Hepatocyte (in vitro differentiated cells): ENCODE results near the gene IL15.

ENCODE experiments used
- EZH2 ChIP-seq: fragments of 200-600 bp; sonication (generic); IDR thresholded peaks from 2 replicates; pipeline ENCODE4 v1.6.1; 2016; ENCODE audit warnings: antibody characterized with exemption, mild to moderate bottlenecking, borderline replicate concordance
- TF ChIP-seq, protein P1 (sequence below): fragments of 200-600 bp; sonication (generic); IDR thresholded peaks from 2 replicates; pipeline ENCODE4 v1.5.1; 2016; ENCODE audit warnings: antibody characterized with exemption, mild to moderate bottlenecking; ENCODE audit not compliant: poor library complexity

GRCh38 chr4:141630854-141631253 lies 5.5 kb upstream of the IL15 start:
- no peak for TF ChIP-seq EZH2
- TF ChIP-seq, protein P1, sequence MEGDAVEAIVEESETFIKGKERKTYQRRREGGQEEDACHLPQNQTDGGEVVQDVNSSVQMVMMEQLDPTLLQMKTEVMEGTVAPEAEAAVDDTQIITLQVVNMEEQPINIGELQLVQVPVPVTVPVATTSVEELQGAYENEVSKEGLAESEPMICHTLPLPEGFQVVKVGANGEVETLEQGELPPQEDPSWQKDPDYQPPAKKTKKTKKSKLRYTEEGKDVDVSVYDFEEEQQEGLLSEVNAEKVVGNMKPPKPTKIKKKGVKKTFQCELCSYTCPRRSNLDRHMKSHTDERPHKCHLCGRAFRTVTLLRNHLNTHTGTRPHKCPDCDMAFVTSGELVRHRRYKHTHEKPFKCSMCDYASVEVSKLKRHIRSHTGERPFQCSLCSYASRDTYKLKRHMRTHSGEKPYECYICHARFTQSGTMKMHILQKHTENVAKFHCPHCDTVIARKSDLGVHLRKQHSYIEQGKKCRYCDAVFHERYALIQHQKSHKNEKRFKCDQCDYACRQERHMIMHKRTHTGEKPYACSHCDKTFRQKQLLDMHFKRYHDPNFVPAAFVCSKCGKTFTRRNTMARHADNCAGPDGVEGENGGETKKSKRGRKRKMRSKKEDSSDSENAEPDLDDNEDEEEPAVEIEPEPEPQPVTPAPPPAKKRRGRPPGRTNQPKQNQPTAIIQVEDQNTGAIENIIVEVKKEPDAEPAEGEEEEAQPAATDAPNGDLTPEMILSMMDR, result no peak
